GM12891 (cell line): ENCODE data around the gene ABCF2.

Source experiments
- PAX5 ChIP-seq: IDR thresholded peaks from 2 replicates; pipeline ENCODE4 v1.6.1; 2011; ENCODE audit warnings: low read length, moderate library complexity, mild to moderate bottlenecking; ENCODE audit not compliant: insufficient read depth, severe bottlenecking
- POLR2A ChIP-seq: IDR thresholded peaks from 2 replicates; pipeline ENCODE4 v1.6.1; 2011; ENCODE audit warnings: low read depth, low read length, control low read depth
- POLR2AphosphoS5 ChIP-seq: IDR thresholded peaks from 2 replicates; pipeline ENCODE4 v1.6.1; 2011; ENCODE audit warnings: low read depth, low read length, control low read depth
- POU2F2 ChIP-seq: IDR thresholded peaks from 2 replicates; pipeline ENCODE4 v1.6.1; 2011; ENCODE audit warnings: low read depth, mild to moderate bottlenecking, control low read depth, low read length, moderate library complexity
- SPI1 ChIP-seq: IDR thresholded peaks from 2 replicates; pipeline ENCODE4 v1.6.1; 2011; ENCODE audit warnings: low read depth, low read length, control low read depth
- TAF1 ChIP-seq: IDR thresholded peaks from 2 replicates; pipeline ENCODE4 v1.6.1; 2011; ENCODE audit warnings: low read depth, low read length, control low read depth

DNA sequence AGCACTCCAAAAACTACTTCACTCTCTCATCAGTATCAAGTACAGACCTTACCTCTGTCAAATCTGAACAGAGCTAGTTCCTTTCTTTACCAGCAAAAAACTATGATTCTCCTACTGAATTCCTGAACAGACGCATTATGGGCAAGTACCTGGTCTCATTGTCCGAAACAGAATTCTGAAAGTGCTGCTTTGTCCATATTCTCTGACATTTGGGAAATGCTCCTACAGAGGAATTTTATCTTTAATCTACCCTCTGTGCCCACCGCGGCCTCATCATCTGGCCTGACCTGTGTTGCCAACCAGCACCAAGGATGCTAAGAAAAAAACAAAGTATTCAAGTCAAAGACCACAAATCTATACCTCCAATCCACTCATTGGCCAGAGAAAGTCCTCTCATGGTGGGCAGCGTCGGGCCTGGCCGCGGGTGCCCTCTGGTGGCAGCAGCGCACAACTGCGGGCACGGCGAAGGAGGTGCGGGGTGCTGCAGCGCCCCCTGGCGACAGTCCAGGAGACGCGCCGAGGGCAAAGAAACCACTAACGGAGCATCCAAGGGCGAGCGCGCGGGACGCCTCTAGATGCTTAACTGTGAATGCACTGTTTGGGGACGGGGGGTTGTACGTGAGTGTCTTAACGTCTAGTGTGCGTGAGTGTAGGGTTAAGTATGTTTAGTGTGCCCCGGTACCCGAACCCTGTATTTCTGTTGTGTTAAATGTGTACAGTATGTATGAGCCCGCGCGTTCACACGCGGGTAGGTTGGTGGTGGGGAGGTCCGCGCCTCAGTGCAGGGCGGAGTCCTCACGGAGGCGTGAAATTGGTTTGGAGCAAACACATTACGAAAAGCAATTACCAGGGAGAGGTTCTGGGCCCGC, 54.5 kb downstream of the ABCF2 start:
- TF ChIP-seq POLR2AphosphoS5 (no peak), POLR2A (no peak), SPI1 (no peak), TAF1 (no peak), POU2F2 (no peak; the same call in 1 of the 2 replicates), PAX5 (no peak)
